Activated CD8-positive, alpha-beta T cell treated with anti-CD3 and anti-CD28 coated beads, Interleukin-2, amount 10 ng/mL, durations not matched to agents 7 days and 5 days (primary cell): Measurements from ENCODE around the gene NCK2. TPM values are rescaled to one million over a fixed set of nuclear protein-coding genes. Genes with fewer than 3 reads are reported as not detected.
A peak's percentile ranks its signal among the peaks of the same experiment; 100 is the strongest.

ENCODE experiments used
- ATAC-seq: fragments of 150-1000 bp; cut with Tn5 transposase; one replicate; pipeline ENCODE4 v1.10.0; 2021; ENCODE audit warnings: moderate library complexity
- CTCF ChIA-PET: fragments of 350-600 bp; sonication (Branson Sonifier 250); formaldehyde crosslinking; loops from one replicate; lab custom pipeline; 2021; ENCODE audit warnings: antibody characterized with exemption; lab: Charles Lee
- POLR2A ChIA-PET: fragments of 350-600 bp; sonication (Branson Sonifier 250); formaldehyde crosslinking; loops from one replicate; lab custom pipeline; 2021; ENCODE audit warnings: antibody characterized with exemption; lab: Charles Lee
- DNase-seq: peaks from one replicate; pipeline ENCODE4 v3.0.0-alpha.2; 2020
- H3K27ac Mint-ChIP-seq: one replicate; pipeline ENCODE4 v1.8.0; 2021; ENCODE audit warnings: mild to moderate bottlenecking, mixed read lengths
- H3K27me3 Mint-ChIP-seq: one replicate; pipeline ENCODE4 v1.8.0; 2021; ENCODE audit warnings: low read depth, mixed read lengths
- H3K36me3 Mint-ChIP-seq: one replicate; pipeline ENCODE4 v1.8.0; 2021; ENCODE audit warnings: low read depth, mixed read lengths
- H3K4me1 Mint-ChIP-seq: one replicate; pipeline ENCODE4 v1.8.0; 2021; ENCODE audit warnings: low read depth, mixed read lengths
- H3K4me3 Mint-ChIP-seq: one replicate; pipeline ENCODE4 v1.8.0; 2021; ENCODE audit warnings: mild to moderate bottlenecking, mixed read lengths
- H3K9me3 Mint-ChIP-seq: one replicate; pipeline ENCODE4 v1.8.0; 2022; ENCODE audit warnings: mixed read lengths; ENCODE audit not compliant: insufficient read depth
- total RNA-seq, 2 experiments: library from RNA; stranded (reverse); gene quantifications; one replicate each; pipeline ENCODE4 v1.2.3, GENCODE V29; 2021

The NCK2 gene
- total RNA-seq, 2 experiments from 2014 or later, result 60.7 to 61.3 TPM

GRCh38 chr2:105785095-105785847 lies 40.6 kb downstream of the NCK2 start:
- CTCF ChIA-PET, result interaction anchor here (2.2 to 6.3 kb wide), 2 partner anchors 13 to 309 kb away, joined by 8 to 54 read pairs; no protein-coding TSS in a partner anchor
- POLR2A ChIA-PET, result interaction anchor here (0.6 to 2.4 kb wide), 2 partner anchors 39 to 65 kb away, joined by 3 to 10 read pairs; no protein-coding TSS in a partner anchor
- DNase-seq (no peak), ATAC-seq (no peak)
- Mint-ChIP-seq H3K27ac (peak overlapping the region; percentile 92), H3K27me3 (no peaks in the 10 kb centered on the region), H3K4me3 (no peak overlapping the region), H3K4me1 (peaks cover 97% of the 10 kb centered on the region), H3K36me3 (peaks cover 49% of the 10 kb centered on the region), H3K9me3 (no peaks in the 10 kb centered on the region)

GRCh38 chr2:105786231-105787230 lies 41.8 kb downstream of the NCK2 start:
- ChIA-PET CTCF (interaction anchor here (0.8 to 6.3 kb wide), 16 partner anchors 10 to 308 kb away, joined by 3 to 54 read pairs (median 4); no protein-coding TSS in a partner anchor), POLR2A (interaction anchor here (0.6 to 2.4 kb wide), 7 partner anchors 9 to 40 kb away, joined by 3 to 10 read pairs (median 7); no protein-coding TSS in a partner anchor)
- H3K4me1 Mint-ChIP-seq, result peaks cover 97% of the 10 kb centered on the region
- no peaks in the 10 kb centered on the region for H3K9me3 Mint-ChIP-seq
- H3K4me3 Mint-ChIP-seq, result peak overlapping the region; percentile 20
- ATAC-seq (peak; percentile 18), DNase-seq (peak; percentile 63)
- no peaks in the 10 kb centered on the region for H3K27me3 Mint-ChIP-seq
- H3K27ac Mint-ChIP-seq, result peak overlapping the region; percentile 92
- peaks cover 50% of the 10 kb centered on the region for H3K36me3 Mint-ChIP-seq

- peaks cover 50% of the 10 kb centered on the region for H3K36me3 Mint-ChIP-seq
- CTCF ChIA-PET, result interaction anchor here (1.0 to 6.3 kb wide), 13 partner anchors 10 to 307 kb away, joined by 3 to 54 read pairs (median 7); no protein-coding TSS in a partner anchor
- H3K4me3 Mint-ChIP-seq, result peak overlapping the region; percentile 34
- peak overlapping the region; percentile 92 for H3K27ac Mint-ChIP-seq
- POLR2A ChIA-PET, result interaction anchor here (0.7 to 2.6 kb wide), 9 partner anchors 8 to 310 kb away, joined by 3 to 13 read pairs (median 7); no protein-coding TSS in a partner anchor
- H3K4me1 Mint-ChIP-seq, result peaks cover 97% of the 10 kb centered on the region
- DNase-seq (no peak), ATAC-seq (no peak)
- no peaks in the 10 kb centered on the region for H3K9me3 Mint-ChIP-seq
- no peaks in the 10 kb centered on the region for H3K27me3 Mint-ChIP-seq
Observed at GRCh38 chr2:105787376-105788318, 42.9 kb downstream of the NCK2 start.

GRCh38 chr2:105788670-105789290 lies 44.1 kb downstream of the NCK2 start:
- peaks cover 56% of the 10 kb centered on the region for H3K36me3 Mint-ChIP-seq
- ChIA-PET CTCF (interaction anchor here (1.1 to 6.3 kb wide), 11 partner anchors 9 to 212 kb away, joined by 4 to 54 read pairs (median 11); no protein-coding TSS in a partner anchor), POLR2A (interaction anchor here (0.7 to 3.2 kb wide), 8 partner anchors 10 to 309 kb away, joined by 3 to 26 read pairs (median 11); no protein-coding TSS in a partner anchor)
- no peak overlapping the region for H3K4me3 Mint-ChIP-seq
- H3K9me3 Mint-ChIP-seq, result no peaks in the 10 kb centered on the region
- peaks cover 97% of the 10 kb centered on the region for H3K4me1 Mint-ChIP-seq
- DNase-seq (no peak), ATAC-seq (no peak)
- H3K27me3 Mint-ChIP-seq, result no peaks in the 10 kb centered on the region
- peak overlapping the region; percentile 98 for H3K27ac Mint-ChIP-seq

DNA sequence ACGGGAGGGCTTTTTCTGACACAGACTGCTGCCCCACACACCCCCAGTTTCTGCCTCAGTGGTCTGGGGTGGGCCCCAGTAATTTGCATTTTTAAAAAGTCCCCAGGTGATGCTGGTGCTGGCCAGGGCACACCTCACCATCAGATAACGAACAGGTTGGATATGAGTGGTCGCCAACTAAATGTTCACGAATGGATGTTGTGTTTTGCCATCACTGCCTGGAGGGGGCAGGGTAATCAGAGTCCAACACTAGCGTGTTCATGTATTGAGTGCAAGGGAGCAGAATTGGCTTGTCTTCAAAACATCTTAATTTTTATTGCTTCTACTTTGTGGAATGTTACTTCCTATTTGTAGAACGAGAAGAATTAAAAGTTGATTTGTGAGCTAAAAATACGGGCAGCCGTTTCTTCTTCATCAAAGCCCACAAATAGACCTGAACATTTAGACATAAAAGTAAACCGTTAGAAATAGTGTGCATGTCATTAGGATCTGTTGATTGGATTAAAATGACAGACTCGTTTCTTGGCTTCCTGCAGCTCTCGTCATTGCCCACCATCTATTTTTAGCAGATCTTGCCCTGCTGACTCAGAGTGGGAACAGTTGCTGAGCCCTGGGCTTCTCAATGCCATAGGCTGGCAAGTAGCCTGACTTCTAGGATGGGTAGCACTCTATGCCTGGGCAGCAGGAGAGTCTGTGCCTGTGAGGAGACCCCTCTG lies 45.2 kb downstream of the NCK2 start:
- no peaks in the 10 kb centered on the region for H3K9me3 Mint-ChIP-seq
- H3K4me1 Mint-ChIP-seq, result peaks cover 90% of the 10 kb centered on the region
- DNase-seq, result peak; percentile 85
- peak; percentile 87 for ATAC-seq
- H3K27me3 Mint-ChIP-seq, result no peaks in the 10 kb centered on the region
- POLR2A ChIA-PET, result interaction anchor here (0.6 to 3.2 kb wide), 17 partner anchors 8 to 371 kb away, joined by 3 to 26 read pairs (median 4); no protein-coding TSS in a partner anchor
- peaks cover 48% of the 10 kb centered on the region for H3K36me3 Mint-ChIP-seq
- peak overlapping the region; percentile 73 for H3K4me3 Mint-ChIP-seq
- H3K27ac Mint-ChIP-seq, result peak overlapping the region; percentile 98
- CTCF ChIA-PET, result interaction anchor here (0.7 to 6.3 kb wide), 17 partner anchors 8 to 308 kb away, joined by 3 to 54 read pairs (median 5); no protein-coding TSS in a partner anchor

DNA sequence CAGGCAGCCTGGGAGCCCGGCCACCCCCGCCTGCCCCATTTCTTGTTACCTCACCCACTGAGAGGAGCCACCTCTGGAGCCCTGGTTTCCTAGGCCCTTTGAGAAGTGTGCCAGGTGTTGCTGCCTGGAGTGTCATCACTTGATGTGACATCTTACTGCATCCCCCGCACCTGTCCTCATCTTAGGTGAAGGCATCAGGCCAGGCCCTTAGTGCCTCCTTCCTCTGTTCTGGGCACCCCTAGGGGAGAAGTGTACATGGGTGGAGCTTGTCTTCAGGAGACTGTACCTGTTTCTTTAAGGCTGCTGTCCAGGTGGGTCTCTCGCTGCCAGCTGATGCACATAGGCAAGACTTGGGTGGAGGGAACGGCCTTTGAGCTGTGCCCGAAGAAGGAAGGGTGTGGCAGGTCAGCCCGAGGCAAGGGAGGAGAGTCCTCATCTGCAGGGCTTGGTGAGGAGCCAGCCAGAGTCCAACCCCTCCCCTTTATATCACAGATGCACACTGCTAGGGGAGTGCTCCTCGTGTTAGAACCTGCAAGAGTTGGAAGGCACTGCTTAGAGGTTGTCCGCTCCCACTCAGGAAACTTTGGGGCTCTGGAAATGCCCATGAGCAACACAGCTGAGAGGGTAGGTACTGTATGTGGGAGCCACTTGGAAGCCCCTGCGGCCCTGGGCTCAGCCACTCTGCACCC lies 45.9 kb downstream of the NCK2 start:
- peak overlapping the region; percentile 73 for H3K4me3 Mint-ChIP-seq
- peak; percentile 4 for ATAC-seq
- no peaks in the 10 kb centered on the region for H3K27me3 Mint-ChIP-seq
- ChIA-PET POLR2A (interaction anchor here (0.6 to 3.2 kb wide), 15 partner anchors 8 to 304 kb away, joined by 3 to 26 read pairs (median 4); no protein-coding TSS in a partner anchor), CTCF (interaction anchor here (0.7 to 6.3 kb wide), 17 partner anchors 7 to 307 kb away, joined by 3 to 54 read pairs (median 5); no protein-coding TSS in a partner anchor)
- peaks cover 90% of the 10 kb centered on the region for H3K4me1 Mint-ChIP-seq
- H3K36me3 Mint-ChIP-seq, result peaks cover 48% of the 10 kb centered on the region
- DNase-seq, result no peak
- H3K27ac Mint-ChIP-seq, result peak overlapping the region; percentile 98
- H3K9me3 Mint-ChIP-seq, result no peaks in the 10 kb centered on the region

DNA sequence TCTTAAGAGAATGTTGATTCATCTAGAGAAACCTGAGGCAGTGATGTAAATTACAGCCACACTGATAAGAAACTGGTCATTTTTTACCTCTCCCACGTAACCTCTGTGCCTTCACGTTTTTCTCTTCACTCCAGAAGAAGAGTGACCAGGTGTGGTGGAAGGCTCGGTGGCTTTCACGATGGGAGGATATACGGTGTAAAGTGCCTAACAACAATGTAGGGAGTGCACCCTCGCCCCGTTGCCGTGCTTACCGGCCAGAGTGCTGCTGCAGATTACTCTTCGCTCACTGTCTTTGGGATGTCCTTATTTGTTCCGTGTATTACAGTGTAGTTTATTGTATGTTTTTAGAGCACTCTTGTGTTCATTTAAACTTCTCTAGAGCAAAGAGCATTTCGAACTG lies 46.5 kb downstream of the NCK2 start:
- no peak for DNase-seq
- ChIA-PET POLR2A (interaction anchor here (0.6 to 3.2 kb wide), 5 partner anchors 10 to 66 kb away, joined by 3 to 26 read pairs (median 5); no protein-coding TSS in a partner anchor), CTCF (interaction anchor here (2.0 to 6.3 kb wide), 3 partner anchors 7 to 66 kb away, joined by 10 to 54 read pairs (median 17); no protein-coding TSS in a partner anchor)
- Mint-ChIP-seq H3K36me3 (peaks cover 46% of the 10 kb centered on the region), H3K4me1 (peaks cover 90% of the 10 kb centered on the region), H3K27me3 (no peaks in the 10 kb centered on the region), H3K27ac (peak overlapping the region; percentile 98), H3K4me3 (no peak overlapping the region), H3K9me3 (no peaks in the 10 kb centered on the region)
- ATAC-seq, result no peak

GRCh38 chr2:105792561-105792960 lies 47.8 kb downstream of the NCK2 start:
- no peak overlapping the region for H3K4me3 Mint-ChIP-seq
- CTCF ChIA-PET, result interaction anchor here (0.8 to 1.5 kb wide), 3 partner anchors 40 to 286 kb away, joined by 3 read pairs; no protein-coding TSS in a partner anchor
- no peak for ATAC-seq

More at GRCh38 chr2:105792561-105792960, 47.8 kb downstream of the NCK2 start:
- POLR2A ChIA-PET, result interaction anchor here (1.1 to 2.7 kb wide), 4 partner anchors 10 to 46 kb away, joined by 4 to 11 read pairs (median 4); no protein-coding TSS in a partner anchor
- Mint-ChIP-seq H3K9me3 (no peaks in the 10 kb centered on the region), H3K36me3 (peaks cover 40% of the 10 kb centered on the region), H3K27ac (peak overlapping the region; percentile 76), H3K27me3 (no peaks in the 10 kb centered on the region), H3K4me1 (peaks cover 90% of the 10 kb centered on the region)
- DNase-seq, result no peak
